NCI-H187 (cell line): ENCODE results near the gene PMAIP1.
"Not testable (repeated sequence)": the region's sequence is repeated elsewhere in the genome, so short reads cannot be mapped to it uniquely, and the experiment has no call there.

Experiments used
- DNase-seq, 2 experiments: peaks; one replicate each; lab custom pipeline; 2025; lab: John Stamatoyannopoulos, UW

Gene PMAIP1

DNA sequence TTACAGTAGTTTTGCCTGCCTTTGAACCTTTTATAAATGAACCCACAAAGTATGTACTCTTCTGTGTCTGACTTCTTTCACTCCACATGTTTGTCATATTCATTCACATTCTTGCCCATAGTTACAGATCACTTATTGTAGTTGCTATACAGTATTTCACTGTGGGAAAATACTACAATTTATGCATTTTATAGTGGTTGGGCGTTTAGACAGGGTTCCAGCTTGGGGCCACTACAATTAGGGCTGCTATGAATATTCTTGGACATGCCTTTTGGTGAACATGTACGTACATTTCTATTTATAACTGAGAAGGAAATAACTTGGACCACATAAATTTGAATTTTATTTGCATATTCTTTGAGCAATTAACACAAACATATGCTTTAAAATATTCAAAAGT is 15.4 kb upstream of the PMAIP1 start:
- no peak for DNase-seq

DNA sequence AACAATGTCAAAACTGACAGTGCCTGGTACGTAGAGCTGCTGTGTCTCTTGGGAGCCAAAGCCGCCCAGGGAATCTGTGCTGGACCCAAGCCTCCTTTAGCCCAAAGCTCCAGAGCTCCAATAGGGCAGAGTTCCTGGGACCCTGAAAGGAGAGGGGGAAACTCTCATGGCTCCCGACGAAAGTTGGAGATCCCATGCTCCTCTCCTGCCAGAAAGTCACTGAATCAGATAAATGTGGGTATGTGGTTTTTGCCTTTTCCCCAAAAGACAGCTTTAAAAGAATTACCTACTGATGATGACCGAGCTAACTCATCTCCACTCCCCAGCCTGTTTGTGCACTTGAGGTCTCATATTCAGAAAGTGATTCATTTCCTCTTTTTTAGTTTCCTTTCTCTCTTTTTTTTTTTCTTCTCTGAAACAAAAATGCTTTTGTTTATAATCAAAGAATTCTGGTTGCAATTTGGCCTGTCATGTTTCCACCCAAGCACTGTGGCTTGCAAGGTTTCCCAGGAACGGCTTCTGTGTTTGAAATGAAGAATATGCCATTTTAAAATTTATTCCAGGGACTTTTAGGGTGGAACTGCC is 14.1 kb upstream of the PMAIP1 start:
- DNase-seq: no peak

GRCh38 chr18:59886399-59886798 is 13.4 kb upstream of the PMAIP1 start:
- DNase-seq: not testable (repeated sequence)

GRCh38 chr18:59892123-59892522 is 7.7 kb upstream of the PMAIP1 start:
- no peak for DNase-seq

DNA sequence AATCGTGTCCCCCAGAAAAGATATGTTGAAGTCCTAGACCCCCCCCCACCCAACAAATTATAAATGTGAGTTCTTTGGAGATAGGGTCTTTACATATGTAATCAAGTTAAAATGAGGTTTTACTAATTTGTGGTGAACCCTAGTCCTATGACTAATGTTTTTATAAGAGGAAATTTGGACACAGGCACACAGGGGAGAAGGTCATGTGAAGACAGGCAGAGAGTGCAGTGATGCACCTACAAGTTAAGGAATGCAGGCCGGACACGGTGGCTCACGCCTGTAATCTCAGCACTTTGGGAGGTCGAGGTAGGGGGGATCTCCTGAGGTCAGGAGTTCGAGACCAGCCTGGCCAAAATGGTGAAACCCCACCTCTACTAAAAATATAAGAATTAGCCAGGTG is 5.8 kb upstream of the PMAIP1 start:
- DNase-seq: no peak

- no peak for DNase-seq
These were observed 2.4 kb upstream of the PMAIP1 start for GRCh38 chr18:59897321-59897954.

GRCh38 chr18:59898093-59898492 is 1.7 kb upstream of the PMAIP1 start:
- no peak for DNase-seq

- DNase-seq: no peak
These were observed 1.0 kb upstream of the PMAIP1 start for GRCh38 chr18:59898609-59899297.

DNA sequence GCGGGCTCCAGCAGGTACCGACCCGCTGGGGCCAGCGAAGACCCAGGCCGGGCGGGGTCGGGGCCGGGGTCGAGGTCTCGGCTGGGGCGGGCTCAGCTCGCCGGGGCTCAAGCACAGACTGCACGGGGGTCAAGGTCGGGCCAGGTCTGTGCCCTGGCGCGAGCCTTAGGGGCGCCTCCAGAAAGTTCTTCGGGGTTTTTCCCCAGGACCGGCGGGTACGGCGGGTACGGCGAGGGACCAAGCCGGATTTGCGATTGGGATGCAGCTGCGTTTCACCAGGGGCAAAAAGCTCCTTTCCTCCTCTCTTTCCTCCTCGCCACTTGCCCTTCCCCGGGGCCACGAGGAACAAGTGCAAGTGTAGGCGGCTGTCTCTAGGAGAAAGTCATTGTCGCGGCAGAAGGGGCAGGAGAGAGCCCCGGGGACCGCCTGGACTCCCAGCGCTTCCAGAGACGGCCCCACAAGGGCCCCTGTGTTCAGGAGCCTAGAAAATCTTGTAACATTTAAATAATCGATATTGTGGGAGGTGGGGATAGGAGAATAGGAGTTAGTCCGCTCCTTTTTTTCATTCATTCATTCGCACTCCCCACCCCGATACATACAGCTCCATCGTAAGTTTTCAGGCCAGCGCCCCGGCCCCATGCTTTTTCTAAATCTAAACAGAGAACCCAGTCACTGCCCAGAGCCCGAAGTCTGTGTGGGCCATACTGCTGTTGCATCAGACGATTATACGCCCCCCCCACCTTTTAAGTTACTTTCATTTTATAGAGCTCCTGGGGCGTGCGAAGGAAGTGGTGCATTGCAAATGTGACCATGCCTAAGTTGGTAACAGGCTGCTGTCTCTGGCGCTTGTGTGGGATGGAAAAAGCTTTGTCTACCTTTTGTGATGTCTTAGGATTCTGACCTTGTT is 679 bp downstream of the PMAIP1 start:
- peak; percentile 41 to 49 for DNase-seq

DNA sequence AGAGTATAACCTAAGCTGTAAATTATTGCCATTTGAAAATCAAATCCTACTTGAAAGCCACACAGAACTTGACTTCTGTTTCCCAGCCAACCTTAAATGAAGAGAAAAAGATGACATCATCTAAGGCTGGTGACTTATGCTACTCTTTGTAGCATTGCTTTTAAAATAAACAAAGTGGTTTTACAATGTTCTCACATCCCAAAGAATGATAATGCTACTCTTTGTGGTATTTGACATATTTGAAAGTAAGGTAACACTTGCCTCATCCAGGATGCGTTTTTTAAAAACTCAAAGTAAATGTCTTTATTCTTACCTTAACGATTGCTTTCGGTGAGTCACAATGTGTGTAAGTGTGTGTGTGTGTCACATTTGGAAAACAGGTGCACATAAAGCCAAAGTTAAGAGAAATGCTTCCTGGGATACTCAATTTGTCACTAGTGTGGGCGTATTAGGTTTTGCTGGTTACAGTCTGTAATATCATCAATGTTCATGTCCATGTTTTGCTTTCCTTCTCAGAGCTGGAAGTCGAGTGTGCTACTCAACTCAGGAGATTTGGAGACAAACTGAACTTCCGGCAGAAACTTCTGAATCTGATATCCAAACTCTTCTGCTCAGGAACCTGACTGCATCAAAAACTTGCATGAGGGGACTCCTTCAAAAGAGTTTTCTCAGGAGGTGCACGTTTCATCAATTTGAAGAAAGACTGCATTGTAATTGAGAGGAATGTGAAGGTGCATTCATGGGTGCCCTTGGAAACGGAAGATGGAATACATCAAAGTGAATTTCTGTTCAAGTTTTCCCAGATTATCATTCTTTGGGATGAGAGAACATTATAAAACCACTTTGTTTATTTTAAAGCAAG is 2.6 kb downstream of the PMAIP1 start:
- no peak for DNase-seq

DNA sequence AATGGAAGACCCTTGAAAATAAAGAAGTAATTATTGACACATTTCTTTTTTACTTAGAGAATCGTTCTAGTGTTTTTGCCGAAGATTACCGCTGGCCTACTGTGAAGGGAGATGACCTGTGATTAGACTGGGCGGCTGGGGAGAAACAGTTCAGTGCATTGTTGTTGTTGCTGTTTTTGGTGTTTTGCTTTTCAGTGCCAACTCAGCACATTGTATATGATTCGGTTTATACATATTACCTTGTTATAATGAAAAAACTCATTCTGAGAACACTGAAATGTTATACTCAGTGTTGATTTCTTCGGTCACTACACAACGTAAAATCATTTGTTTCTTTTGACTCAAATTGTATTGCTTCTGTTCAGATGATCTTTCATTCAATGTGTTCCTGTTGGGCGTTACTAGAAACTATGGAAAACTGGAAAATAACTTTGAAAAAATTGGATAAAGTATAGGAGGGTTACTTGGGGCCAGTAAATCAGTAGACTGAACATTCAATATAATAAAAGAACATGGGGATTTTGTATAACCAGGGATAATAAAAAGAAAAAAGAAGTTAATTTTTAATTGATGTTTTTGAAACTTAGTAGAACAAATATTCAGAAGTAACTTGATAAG is 3.3 kb downstream of the PMAIP1 start:
- no peak for DNase-seq

GRCh38 chr18:59904011-59904601 is 4.3 kb downstream of the PMAIP1 start:
- DNase-seq: no peak

- DNase-seq: no peak
These were observed 5.9 kb downstream of the PMAIP1 start for GRCh38 chr18:59905686-59906091.

- DNase-seq: no peak
These were observed 6.4 kb downstream of the PMAIP1 start for GRCh38 chr18:59906203-59906602.

GRCh38 chr18:59907172-59907571 is 7.4 kb downstream of the PMAIP1 start:
- DNase-seq: no peak

GRCh38 chr18:59907660-59908059 is 7.9 kb downstream of the PMAIP1 start:
- DNase-seq: no peak

DNA sequence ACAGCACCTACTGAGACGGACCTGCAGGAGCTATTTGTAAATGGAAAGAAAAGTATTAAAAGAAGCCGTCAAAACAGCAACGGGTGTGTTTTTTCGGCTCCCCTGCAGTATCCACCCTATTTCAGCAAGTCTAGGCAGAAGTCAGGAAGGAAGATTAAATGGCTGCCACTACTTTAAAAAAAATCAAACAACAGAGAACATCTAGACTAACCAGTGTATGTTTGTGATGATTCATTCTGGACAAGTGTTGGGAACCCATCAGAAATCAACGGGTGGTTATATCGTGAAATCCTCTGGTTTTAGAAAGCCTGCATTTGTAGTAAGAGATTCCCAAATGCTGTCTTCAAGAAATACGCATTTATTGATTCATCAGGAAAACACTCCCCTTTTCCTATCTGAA is 9.0 kb downstream of the PMAIP1 start:
- no peak for DNase-seq

DNA sequence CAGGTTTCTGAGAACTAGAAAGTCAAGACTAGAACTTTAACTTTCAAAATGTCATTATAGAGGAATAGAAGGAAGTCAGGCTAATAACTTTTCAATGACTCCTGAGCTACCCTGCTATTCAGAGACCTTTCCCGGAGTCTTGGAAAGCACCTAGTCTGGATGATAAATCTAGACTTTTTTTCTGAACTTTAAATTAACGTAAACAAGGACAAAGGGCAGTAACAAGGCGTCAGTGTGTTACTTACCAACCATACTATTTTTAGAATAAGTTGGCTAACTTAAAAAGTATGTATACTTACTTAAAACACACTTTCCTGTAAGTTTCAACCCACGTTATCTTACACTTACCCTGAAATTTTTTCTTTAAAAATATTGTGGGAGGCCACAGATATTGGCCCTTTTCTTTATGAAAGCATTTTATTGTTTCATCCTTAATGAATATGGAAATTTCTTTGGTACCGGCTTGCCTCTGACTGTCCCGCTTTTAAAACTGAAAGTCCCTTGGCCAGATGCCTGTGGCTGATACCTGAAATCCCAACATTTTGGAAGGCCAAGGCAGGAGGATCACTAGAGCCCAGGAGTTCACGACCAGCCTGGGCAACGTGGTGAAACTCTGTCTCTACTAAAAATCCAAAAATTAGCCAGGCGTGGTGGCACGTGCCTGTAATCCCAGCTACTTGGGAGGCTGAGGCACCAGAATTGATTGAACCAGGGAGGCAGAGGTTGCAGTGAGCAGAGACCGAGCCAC is 9.7 kb downstream of the PMAIP1 start:
- DNase-seq: no peak

GRCh38 chr18:59910967-59911366 is 11.2 kb downstream of the PMAIP1 start:
- DNase-seq: no peak

DNA sequence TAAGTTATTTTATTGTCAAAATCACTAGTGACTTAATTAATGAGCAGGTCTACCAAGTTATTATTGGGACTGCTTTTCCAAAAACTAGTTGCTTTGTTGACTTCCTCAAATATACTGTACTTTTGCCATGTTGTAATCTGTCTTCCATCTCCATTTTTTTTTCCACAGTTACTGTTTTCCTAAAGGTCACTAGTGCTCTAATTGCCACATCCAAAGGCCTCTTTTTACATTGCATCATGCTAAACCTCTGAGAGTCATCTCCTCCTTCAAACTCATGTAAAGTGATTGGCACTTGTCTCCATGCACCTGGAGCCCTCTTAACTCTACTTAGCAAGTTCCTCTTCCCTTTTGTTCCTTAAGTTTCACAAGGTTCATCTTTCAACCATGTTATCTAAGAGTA is 11.8 kb downstream of the PMAIP1 start:
- DNase-seq: no peak
